Effector memory CD4-positive, alpha-beta T cell (primary cell): Measurements from ENCODE around the gene ZNF407.
"Not testable (repeated sequence)": the region's sequence is repeated elsewhere in the genome, so short reads cannot be mapped to it uniquely, and the experiment has no call there.

Source experiments
- DNase-seq, 3 donors: peaks; one replicate each; pipeline ENCODE4 v3.0.0-alpha.2; 2020
- H3K27ac ChIP-seq: 2 replicates; pipeline ENCODE4 v1.7.0; 2013; ENCODE audit warnings: mild to moderate bottlenecking, low read length, moderate library complexity; ENCODE audit not compliant: insufficient read depth, poor library complexity, severe bottlenecking
- H3K27me3 ChIP-seq: replicated peaks from 2 replicates; pipeline ENCODE4 v1.7.0; 2013; ENCODE audit warnings: mild to moderate bottlenecking, low read length; ENCODE audit not compliant: insufficient read depth, control insufficient read depth, poor library complexity, severe bottlenecking
- H3K36me3 ChIP-seq: 2 replicates; pipeline ENCODE4 v1.7.0; 2013; ENCODE audit warnings: mild to moderate bottlenecking, low read length, moderate library complexity; ENCODE audit not compliant: control insufficient read depth, insufficient read depth
- H3K4me1 ChIP-seq: 2 replicates; pipeline ENCODE4 v1.7.0; 2013; ENCODE audit warnings: low read length, mild to moderate bottlenecking; ENCODE audit not compliant: control insufficient read depth, insufficient read depth, poor library complexity, severe bottlenecking
- H3K4me3 ChIP-seq: 2 replicates; pipeline ENCODE4 v1.7.0; 2013; ENCODE audit warnings: low read length, low read depth, mild to moderate bottlenecking; ENCODE audit not compliant: insufficient read depth, poor library complexity, severe bottlenecking
- H3K9me3 ChIP-seq: 2 replicates; pipeline ENCODE4 v1.7.0; 2013; ENCODE audit warnings: mild to moderate bottlenecking, low read length, moderate library complexity; ENCODE audit not compliant: control insufficient read depth

The ZNF407 gene

GRCh38 chr18:74951165-74951760 lies 353.6 kb downstream of the ZNF407 start:
- Histone ChIP-seq H3K27ac (no peak overlapping the region), H3K27me3 (no peaks in the 10 kb centered on the region), H3K36me3 (no peaks in the 10 kb centered on the region), H3K9me3 (no peaks in the 10 kb centered on the region), H3K4me3 (no peak overlapping the region), H3K4me1 (peaks cover 7% of the 10 kb centered on the region)
- peak in 1 of 3 donors; percentile 6 for DNase-seq

GRCh38 chr18:74957588-74958224 lies 360.0 kb downstream of the ZNF407 start:
- Histone ChIP-seq H3K36me3 (no peaks in the 10 kb centered on the region), H3K4me1 (no peaks in the 10 kb centered on the region), H3K4me3 (no peak overlapping the region), H3K27me3 (no peaks in the 10 kb centered on the region), H3K9me3 (no peaks in the 10 kb centered on the region), H3K27ac (no peak overlapping the region)
- no peak for DNase-seq

DNA sequence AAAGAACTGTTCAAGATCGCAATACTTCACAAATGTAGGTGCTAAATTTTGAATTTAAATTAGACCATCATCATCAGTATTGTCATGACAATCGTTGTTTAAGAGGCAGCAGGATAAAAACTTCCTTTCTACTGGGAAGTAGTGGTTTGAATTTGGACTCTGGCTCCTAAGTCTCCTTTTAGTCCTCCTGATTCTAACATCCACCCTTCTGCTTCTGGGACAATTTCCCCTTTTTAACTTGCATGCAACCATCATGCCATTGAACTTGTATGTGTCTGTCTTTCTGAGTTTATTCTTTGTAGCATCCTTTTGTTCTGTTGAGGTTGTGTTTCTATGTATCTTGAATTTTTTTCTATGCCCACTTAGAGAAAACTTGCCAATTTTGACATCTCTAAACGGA lies 361.5 kb downstream of the ZNF407 start:
- Histone ChIP-seq H3K36me3 (no peaks in the 10 kb centered on the region), H3K4me1 (no peaks in the 10 kb centered on the region), H3K9me3 (no peaks in the 10 kb centered on the region), H3K27me3 (no peaks in the 10 kb centered on the region), H3K4me3 (no peak overlapping the region), H3K27ac (no peak overlapping the region)
- no peak for DNase-seq

GRCh38 chr18:74961596-74961995 lies 363.9 kb downstream of the ZNF407 start:
- Histone ChIP-seq H3K27ac (no peak overlapping the region), H3K4me1 (no peaks in the 10 kb centered on the region), H3K27me3 (no peaks in the 10 kb centered on the region), H3K9me3 (no peaks in the 10 kb centered on the region), H3K36me3 (no peaks in the 10 kb centered on the region), H3K4me3 (no peak overlapping the region)
- no peak for DNase-seq

- Histone ChIP-seq H3K27me3 (no peaks in the 10 kb centered on the region), H3K36me3 (no peaks in the 10 kb centered on the region), H3K9me3 (no peaks in the 10 kb centered on the region), H3K27ac (no peak overlapping the region), H3K4me3 (no peak overlapping the region), H3K4me1 (no peaks in the 10 kb centered on the region)
- no peak for DNase-seq
Measured at GRCh38 chr18:74963820-74964446, 366.3 kb downstream of the ZNF407 start.

DNA sequence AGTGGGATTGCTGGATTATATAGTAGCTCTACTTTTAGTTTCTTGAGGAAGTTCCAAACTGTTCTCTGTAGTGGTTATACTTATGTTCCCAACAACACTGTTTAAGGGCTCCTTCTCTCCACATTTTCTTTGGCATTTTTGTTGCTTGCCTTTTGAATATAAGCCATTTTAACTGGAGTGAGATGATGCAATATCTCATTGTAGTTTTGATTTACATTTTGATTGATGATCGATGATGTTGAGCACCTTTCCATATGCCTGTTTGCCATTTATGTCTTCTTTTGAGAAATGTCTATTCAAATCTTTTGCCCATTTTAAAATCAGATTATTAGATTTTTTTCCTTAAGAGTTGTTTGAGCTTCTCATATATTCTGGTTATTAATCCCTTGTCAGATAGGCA lies 368.0 kb downstream of the ZNF407 start:
- Histone ChIP-seq H3K4me1 (no peaks in the 10 kb centered on the region), H3K27me3 (no peaks in the 10 kb centered on the region), H3K27ac (no peak overlapping the region), H3K36me3 (no peaks in the 10 kb centered on the region), H3K9me3 (no peaks in the 10 kb centered on the region), H3K4me3 (no peak overlapping the region)
- no peak for DNase-seq

DNA sequence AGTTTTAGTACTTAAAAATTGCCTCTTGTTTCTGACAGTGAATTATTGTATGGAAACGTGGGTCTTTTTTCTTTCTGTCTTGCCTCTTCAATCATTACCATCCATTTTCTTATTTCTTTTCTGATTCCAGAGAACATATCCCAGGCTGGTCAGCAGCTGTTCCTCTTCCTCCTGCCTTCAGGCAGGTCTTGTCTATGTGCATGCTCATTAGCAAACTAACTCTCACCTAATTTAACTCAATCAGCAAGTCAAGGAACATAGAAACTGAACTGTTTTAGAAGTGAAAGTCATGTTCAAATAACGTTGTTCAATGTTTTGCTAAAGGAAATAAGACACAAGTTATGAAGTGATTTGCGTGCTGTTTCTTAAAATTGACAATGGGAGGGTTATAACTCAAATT lies 369.8 kb downstream of the ZNF407 start:
- Histone ChIP-seq H3K4me3 (no peak overlapping the region), H3K4me1 (no peaks in the 10 kb centered on the region), H3K9me3 (no peaks in the 10 kb centered on the region), H3K27me3 (no peaks in the 10 kb centered on the region), H3K36me3 (no peaks in the 10 kb centered on the region), H3K27ac (no peak overlapping the region)
- DNase-seq = no peak

GRCh38 chr18:74967979-74968378 lies 370.3 kb downstream of the ZNF407 start:
- Histone ChIP-seq H3K4me3 (no peak overlapping the region), H3K27me3 (no peaks in the 10 kb centered on the region), H3K36me3 (no peaks in the 10 kb centered on the region), H3K4me1 (no peaks in the 10 kb centered on the region), H3K9me3 (no peaks in the 10 kb centered on the region), H3K27ac (no peak overlapping the region)
- DNase-seq = no peak

DNA sequence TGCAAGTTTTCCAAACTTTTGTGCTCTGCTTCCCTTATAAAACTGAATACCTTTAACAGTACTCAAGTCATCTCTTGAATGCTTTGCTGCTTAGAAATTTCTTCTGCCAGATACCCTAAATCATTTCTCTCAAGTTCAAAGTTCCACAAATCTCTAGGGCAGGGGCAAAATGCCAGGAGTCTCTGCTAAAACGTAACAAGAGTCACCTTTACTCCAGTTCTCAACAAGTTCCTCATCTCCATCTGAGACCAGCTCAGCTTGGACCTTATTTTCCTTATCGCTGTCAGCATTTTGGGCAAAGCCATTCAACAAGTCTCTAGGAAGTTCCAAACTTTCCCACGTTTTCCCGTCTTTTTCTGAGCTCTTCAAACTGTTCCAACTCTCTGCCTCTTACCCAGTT lies 373.7 kb downstream of the ZNF407 start:
- not testable (repeated sequence) for H3K27ac ChIP-seq, H3K4me3 ChIP-seq, H3K36me3 ChIP-seq, DNase-seq, H3K27me3 ChIP-seq, H3K9me3 ChIP-seq, H3K4me1 ChIP-seq

DNA sequence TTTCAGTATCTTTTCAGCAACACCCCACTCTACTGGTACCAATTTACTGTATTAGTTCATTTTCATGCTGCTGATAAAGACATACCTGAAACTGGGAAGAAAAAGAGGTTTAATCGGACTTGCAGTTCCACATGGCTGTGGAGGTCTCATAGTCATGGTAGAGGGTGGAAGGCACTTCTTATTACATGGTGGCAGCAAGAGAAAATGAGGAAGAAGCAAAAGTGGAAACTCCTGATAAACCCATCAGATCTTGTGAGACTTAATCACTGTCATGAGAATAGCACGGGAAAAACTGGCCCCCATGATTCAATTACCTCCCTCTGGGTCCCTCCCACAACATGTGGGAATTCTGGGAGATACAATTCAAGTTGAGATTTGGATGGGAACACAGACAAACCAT lies 374.1 kb downstream of the ZNF407 start:
- not testable (repeated sequence) for H3K27ac ChIP-seq, H3K27me3 ChIP-seq, H3K9me3 ChIP-seq, H3K4me1 ChIP-seq, H3K4me3 ChIP-seq, DNase-seq, H3K36me3 ChIP-seq
